ENCODE data around the gene ARHGAP9. TPM values are rescaled to one million over a fixed set of nuclear protein-coding genes. Genes with fewer than 3 reads are reported as not detected.

The ARHGAP9 gene
- total and polyA plus RNA-seq, 2 of the 4 experiments (the other 2 are of a cell fraction): 0.18 to 0.79 TPM

- no TSS peak for BruUV-seq (replicated peaks)
- Histone ChIP-seq H2BK5ac (ENCODE audit: low read depth, low read length, poor library complexity, severe bottlenecking) (no peak overlapping the region), H3K9me3 (ENCODE audit: control insufficient read depth, insufficient read depth, low read length) (no peaks in the 10 kb centered on the region), H4K5ac (ENCODE audit: low read depth, low read length) (no peak overlapping the region), H3K56ac (ENCODE audit: extremely low read depth, insufficient read depth, low read length) (no peak overlapping the region), H3K4me1 (ENCODE audit: control insufficient read depth, insufficient read depth, low read length) (no peaks in the 10 kb centered on the region), H3K27ac (ENCODE audit: insufficient read depth, low read length) (no peak overlapping the region), H2BK120ac (ENCODE audit: low read depth, low read length) (no peak overlapping the region), H3K4ac (ENCODE audit: low read depth, low read length) (no peak overlapping the region), H4K8ac (ENCODE audit: low read depth in 2 of 2, low read length in 2 of 2) (peak overlapping the region in 1 of 2 experiments; percentile 55; a peak in 1 of 4 replicates), H2BK15ac (ENCODE audit: low read depth, low read length) (no peak overlapping the region), H3K14ac (replicated peaks; ENCODE audit: low read depth, low read length) (no peak overlapping the region), H2AK5ac (ENCODE audit: low read depth, low read length) (no peak overlapping the region), H3K27me3 (ENCODE audit: control insufficient read depth, insufficient read depth, low read length) (no peaks in the 10 kb centered on the region), H3K23ac (ENCODE audit: low read depth, low read length) (no peak overlapping the region), H3K9me1 (ENCODE audit: insufficient read depth, low read length) (peaks cover 14% of the 10 kb centered on the region), H3K4me3 (ENCODE audit: insufficient read depth, low read depth, low read length) (no peak overlapping the region), H2AK9ac (replicated peaks; ENCODE audit: low read depth, low read length, poor library complexity) (no peak overlapping the region), H2BK20ac (ENCODE audit: low read depth, low read length) (no peak overlapping the region), H4K91ac (ENCODE audit: insufficient read depth, low read depth, low read length) (no peak overlapping the region), H4K20me1 (ENCODE audit: insufficient read depth, low read length) (peaks cover 28% of the 10 kb centered on the region; the same call in 1 of the 2 replicates), H3K36me3 (ENCODE audit: control insufficient read depth, insufficient read depth, low read length) (peaks cover 45% of the 10 kb centered on the region), H3K18ac (ENCODE audit: low read depth, low read length) (no peak overlapping the region), H3K79me1 (ENCODE audit: low read depth in 1 of 2, low read length in 2 of 2) (peaks cover 43 to 47% of the 10 kb centered on the region in 2 experiments), H2AFZ (replicated peaks; ENCODE audit: low read length, poor library complexity) (no peak overlapping the region), H3K4me2 (ENCODE audit: low read depth, low read length) (no peak overlapping the region), H3K9ac (ENCODE audit: low read depth, low read length) (no peak overlapping the region)
- DNase-seq (no peak), ATAC-seq (ENCODE audit: low read depth) (no peak)
- ChIA-PET CTCF (no interaction called here), POLR2A (ENCODE audit: unreplicated experiment) (no interaction called here)
- in situ Hi-C loops (cut with MboI; ENCODE audit: low sequenced_read_pairs) (no loop called here), intact Hi-C loops (cut with micrococcal nuclease) (no loop called here), dilution Hi-C loops (cut with HindIII; ENCODE audit: low sequenced_read_pairs, unreplicated experiment) (no loop called here)
- TF ChIP-seq BHLHE40 (IDR thresholded peaks at IDR 0.05; ENCODE audit: low read depth, low read length) (no peak), ELK1 (IDR thresholded peaks at IDR 0.05; ENCODE audit: borderline replicate concordance, low read depth, low read length) (no peak), RCOR1 (IDR thresholded peaks at IDR 0.05; ENCODE audit: insufficient replicate concordance, low read length) (no peak), POLR2A (IDR thresholded peaks at IDR 0.05; ENCODE audit: low read depth, low read length) (no peak), CTCF (conservative IDR thresholded peaks at IDR 0.05; ENCODE audit: low read depth, low read length) (no peak), CHD1 (IDR thresholded peaks at IDR 0.05; ENCODE audit: low read depth, low read length) (no peak), MAFK (IDR thresholded peaks at IDR 0.05; ENCODE audit: low read depth, low read length) (no peak), NFE2L2 (IDR thresholded peaks at IDR 0.05; ENCODE audit: low read depth, low read length) (no peak), MXI1 (IDR thresholded peaks at IDR 0.05; ENCODE audit: borderline replicate concordance, low read depth, low read length) (no peak), RAD21 (IDR thresholded peaks at IDR 0.05; ENCODE audit: low read length) (no peak)
Observed at GRCh38 chr12:57496822-57497221, 17.2 kb upstream of the ARHGAP9 start.
